HG03575 (cell line): ENCODE measurements around the gene COX17.

Experiments used
- ATAC-seq: cut with Tn5 transposase; IDR thresholded peaks from one replicate; pipeline ENCODE4 v1.9.1; 2021; ENCODE audit not compliant: unreplicated experiment, insufficient number of reproducible peaks, low FRiP score; ENCODE audit errors: extremely low read depth

The COX17 gene

GRCh38 chr3:119649761-119650160 lies 27.4 kb downstream of the COX17 start:
- no peak for ATAC-seq

GRCh38 chr3:119647843-119648575 lies 29.2 kb downstream of the COX17 start:
- ATAC-seq: no peak

GRCh38 chr3:119647171-119647570 lies 30.0 kb downstream of the COX17 start:
- ATAC-seq: no peak

- no peak for ATAC-seq
Observed at GRCh38 chr3:119645813-119646212, 31.4 kb downstream of the COX17 start.

GRCh38 chr3:119644481-119644880 lies 32.7 kb downstream of the COX17 start:
- no peak for ATAC-seq

GRCh38 chr3:119643528-119643927 lies 33.7 kb downstream of the COX17 start:
- no peak for ATAC-seq

GRCh38 chr3:119642746-119643473 lies 34.3 kb downstream of the COX17 start:
- no peak for ATAC-seq

- no peak for ATAC-seq
Observed at GRCh38 chr3:119641416-119641815, 35.8 kb downstream of the COX17 start.

GRCh38 chr3:119639494-119640350 lies 37.5 kb downstream of the COX17 start:
- no peak for ATAC-seq

GRCh38 chr3:119637679-119638477 lies 39.3 kb downstream of the COX17 start:
- peak; percentile 21 for ATAC-seq

- ATAC-seq: no peak
Observed at GRCh38 chr3:119636891-119637611, 40.2 kb downstream of the COX17 start.

- no peak for ATAC-seq
Observed at GRCh38 chr3:119636249-119636648, 41.0 kb downstream of the COX17 start.

GRCh38 chr3:119635719-119636118 lies 41.5 kb downstream of the COX17 start:
- no peak for ATAC-seq

- no peak for ATAC-seq
Observed at GRCh38 chr3:119632829-119633228, 44.4 kb downstream of the COX17 start.

- no peak for ATAC-seq
Observed at GRCh38 chr3:119632216-119632615, 45.0 kb downstream of the COX17 start.

- ATAC-seq: no peak
Observed at GRCh38 chr3:119631516-119631915, 45.7 kb downstream of the COX17 start.

GRCh38 chr3:119630880-119631329 lies 46.3 kb downstream of the COX17 start:
- no peak for ATAC-seq
